ENCODE results near the gene SLC7A5. TPM values are rescaled to one million over a fixed set of nuclear protein-coding genes. Genes with fewer than 3 reads are reported as not detected.
A peak's percentile ranks its signal among the peaks of the same experiment; 100 is the strongest.
"Not testable (repeated sequence)": the region's sequence is repeated elsewhere in the genome, so short reads cannot be mapped to it uniquely, and the experiment has no call there.

The SLC7A5 gene
- total RNA-seq, 2 donors from 2014 or later, result 8.4 to 18.4 TPM

DNA sequence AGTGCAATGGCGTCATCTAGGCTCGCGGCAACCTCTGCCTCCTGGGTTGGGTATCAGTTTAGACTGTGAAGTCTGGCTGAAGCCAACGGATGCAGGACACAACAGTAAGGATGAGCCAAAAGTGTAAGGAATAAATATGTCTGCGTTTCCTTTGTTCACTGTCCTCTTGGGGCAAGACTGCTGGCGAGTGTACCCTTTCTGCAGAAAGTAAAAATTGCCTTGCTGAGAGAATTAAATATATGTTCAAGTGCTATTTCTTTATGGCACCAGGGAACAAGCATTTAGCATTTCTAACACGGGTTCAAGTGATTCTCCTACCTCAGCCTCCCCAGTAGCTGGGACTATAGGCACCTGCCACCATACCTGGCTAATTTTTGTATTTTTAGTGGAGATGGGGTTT, 51.9 kb downstream of the SLC7A5 start:
- ATAC-seq; intact Hi-C loops (cut with DNase I); DNase-seq: not testable (repeated sequence)

DNA sequence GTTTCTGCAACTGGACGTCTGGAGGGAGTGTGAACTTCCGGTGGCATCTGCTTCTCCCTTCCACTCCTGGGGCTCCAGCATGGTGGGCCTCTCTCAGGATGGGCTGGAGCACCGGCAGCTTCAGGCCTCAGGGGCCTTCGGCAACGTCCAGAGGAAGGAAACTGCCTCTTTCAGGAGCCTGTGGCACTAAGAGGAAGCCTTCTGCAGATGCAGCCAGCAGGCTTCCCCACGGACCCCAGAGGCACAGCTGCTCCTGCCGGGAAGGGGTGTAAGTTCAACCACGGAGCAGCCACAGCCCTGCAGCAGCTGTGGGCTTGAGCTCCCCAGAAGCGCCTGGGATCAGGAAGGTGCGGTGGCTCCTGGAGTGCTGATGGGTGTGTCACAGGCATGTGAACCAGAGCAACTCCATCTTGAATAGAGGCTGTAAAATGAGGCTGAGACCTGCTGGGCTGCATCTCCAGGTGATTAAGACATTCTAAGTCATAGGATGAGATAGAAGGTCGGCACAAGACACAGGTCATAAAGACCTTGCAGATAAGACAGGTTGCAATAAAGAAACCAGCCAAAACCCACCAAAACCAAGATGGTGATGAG, 52.7 kb downstream of the SLC7A5 start:
- intact Hi-C loops (cut with DNase I), result no loop called here
- DNase-seq (no peak), ATAC-seq (no peak)

DNA sequence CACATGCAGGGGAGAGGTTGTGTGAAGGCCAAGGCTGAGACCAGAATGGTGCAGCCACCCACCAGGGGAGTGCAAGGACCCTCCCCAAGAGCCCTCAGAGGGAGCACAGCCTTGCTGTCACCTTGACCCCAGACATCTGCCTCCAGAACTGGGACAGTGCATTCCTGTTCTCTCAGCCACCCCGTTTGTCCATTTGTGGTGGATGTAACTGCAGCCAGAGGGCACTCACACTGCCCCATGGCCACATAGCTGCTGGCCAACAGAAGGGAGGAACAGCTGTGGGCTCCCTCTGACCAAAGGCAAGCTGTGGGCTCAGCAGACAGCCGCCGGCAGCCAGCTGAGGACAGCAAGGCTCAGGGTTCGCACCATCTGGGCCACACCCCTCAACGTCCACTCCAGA, 53.7 kb downstream of the SLC7A5 start:
- intact Hi-C loops (cut with DNase I), result no loop called here
- DNase-seq (no peak), ATAC-seq (no peak)

DNA sequence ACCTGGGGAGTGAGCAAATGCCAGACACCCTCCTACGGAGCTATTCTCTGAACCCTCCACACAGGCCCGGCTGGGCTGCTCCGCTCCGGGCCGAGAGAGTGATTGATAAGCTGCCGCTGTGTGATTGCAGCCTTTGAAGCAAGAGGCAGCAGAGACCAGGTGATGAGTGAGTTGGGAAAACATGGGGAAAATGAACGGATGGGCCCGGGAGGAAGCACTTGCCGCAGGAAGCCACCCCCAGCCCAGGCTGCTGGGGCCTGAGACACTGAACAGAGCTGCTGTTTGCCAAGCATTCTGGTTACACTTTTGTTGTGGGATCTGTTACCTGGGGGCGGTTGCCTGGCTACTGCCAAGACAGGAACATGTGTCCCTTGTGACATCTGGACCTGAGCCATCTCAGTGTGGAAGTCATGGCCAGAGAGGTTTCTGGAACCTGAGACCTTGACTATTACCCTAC, 57.1 kb downstream of the SLC7A5 start:
- intact Hi-C loops (cut with DNase I), result no loop called here
- DNase-seq, result no peak
- no peak for ATAC-seq

DNA sequence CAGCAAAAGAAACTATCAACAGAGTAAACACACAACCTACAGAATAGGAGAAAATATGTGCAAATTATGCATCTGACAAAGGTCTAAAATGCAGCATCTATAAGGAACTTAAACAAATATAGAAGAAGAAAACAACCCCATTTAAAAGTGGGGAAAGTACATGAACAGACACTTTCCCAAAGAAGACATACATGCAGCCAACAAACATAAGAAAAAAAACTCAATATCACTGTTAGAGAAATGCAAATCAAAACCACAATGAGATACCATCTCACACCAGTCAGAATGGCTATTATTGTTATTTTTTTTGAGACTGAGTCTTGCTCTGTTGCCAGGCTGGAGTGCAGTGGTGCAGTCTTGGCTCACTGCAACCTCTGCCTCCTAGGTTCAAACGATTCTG, 57.9 kb downstream of the SLC7A5 start:
- DNase-seq; intact Hi-C loops (cut with DNase I): not testable (repeated sequence)

DNA sequence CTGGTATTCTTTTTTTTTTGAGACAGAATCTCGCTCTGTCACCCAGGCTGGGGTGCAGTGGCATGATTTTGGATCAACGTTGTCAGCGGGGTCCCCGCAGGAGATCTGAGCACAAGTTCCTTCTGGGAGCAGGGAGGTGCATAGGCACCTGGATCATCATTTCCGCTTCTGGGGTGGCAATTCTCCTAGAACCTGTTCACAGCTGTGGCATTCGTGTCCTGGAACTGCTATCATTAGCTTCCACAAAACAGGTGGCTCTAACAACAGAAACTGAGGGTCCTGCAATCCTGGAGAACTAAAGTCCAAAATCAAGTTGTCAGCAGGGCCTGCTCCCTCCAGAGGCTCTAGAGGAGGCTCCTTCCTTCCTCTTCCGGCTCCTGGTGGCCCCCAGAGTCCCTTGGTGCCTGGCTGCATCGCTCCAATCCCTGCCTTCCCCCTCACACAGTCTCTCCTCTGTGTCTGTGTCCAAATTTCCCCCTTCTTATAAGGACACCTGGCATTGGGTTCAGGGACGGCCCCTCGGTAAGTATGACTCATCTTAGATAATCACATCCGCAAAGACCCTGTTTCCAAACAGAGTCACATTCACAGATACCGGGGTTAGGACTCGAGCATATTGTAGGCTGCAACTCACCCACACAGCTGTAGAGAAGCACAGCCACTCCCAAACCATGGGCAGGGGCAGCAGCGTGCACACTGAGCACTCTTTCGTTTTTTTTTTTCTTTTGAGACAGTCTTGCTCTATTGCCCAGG, 60.0 kb downstream of the SLC7A5 start:
- intact Hi-C loops (cut with DNase I), result no loop called here
- DNase-seq, result no peak
- no peak for ATAC-seq

More for the DNA sequence above, 57.9 kb downstream of the SLC7A5 start:
- not testable (repeated sequence) for ATAC-seq

DNA sequence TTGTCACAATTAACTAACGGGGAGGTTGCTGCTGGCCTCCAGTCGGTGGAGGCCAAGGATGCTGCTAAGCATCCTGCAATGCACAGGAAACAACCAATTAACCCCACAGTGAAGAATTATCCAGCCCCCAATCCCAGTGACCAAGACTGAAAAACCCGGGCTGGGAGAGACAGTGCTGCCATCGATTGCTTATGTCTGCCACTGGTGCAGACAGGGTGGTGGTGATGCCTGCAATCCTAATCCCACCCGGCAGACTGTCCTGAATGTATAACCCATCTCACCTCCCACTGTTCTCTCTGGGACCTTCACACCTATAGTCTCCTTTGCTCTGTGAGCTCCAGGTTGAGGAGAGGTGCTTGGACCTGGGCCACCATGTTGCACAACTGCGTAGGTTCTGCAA, 61.2 kb downstream of the SLC7A5 start:
- intact Hi-C loops (cut with DNase I), result no loop called here
- no peak for DNase-seq

DNA sequence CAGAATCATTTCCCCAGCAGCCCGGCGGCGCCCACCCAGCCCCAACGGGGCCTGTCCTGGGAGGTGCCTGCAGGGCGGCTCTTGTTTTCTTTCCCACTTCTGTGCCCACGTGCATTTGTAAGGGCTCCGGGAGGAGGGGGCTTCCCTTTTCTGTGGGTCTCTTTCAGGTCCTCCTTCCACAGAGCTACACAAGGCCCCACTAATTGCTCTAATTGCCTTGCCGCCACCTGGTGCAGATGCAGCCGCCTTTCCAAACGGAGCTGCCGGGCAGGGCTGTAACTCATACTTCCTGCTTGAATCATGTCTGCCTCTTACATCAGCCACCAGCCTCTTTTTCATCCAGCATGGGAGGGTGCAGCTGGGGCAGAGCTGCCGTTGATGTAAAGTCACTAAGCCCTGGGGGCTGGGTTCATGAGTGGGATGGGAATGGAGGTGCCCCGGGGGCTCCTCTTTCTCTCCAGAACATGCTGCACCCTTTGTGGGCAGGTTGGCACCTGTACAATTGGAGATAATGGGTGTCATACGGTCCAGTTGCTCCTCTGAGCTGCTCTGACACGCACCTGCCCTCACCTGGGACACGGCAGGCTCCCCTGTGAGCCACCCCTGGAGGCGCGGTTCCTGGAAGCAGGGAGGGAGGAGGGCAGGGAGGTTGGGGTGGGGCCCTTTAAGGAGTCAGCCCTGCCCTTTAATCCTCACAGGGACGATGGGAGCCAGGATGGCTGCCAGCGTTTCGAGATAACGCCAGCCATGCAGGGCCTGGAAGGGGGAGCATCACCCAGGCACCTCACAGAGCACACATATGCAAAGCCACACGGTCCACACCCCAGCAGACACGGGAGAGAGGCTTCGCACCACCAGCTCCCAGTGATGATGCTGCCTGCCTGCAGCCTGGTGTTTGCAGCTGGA, 62.4 kb downstream of the SLC7A5 start:
- intact Hi-C loops (cut with DNase I), result no loop called here
- DNase-seq (peak; percentile 64), ATAC-seq (peak; percentile 88 to 90)

More for the DNA sequence above, 61.2 kb downstream of the SLC7A5 start:
- no peak for ATAC-seq

DNA sequence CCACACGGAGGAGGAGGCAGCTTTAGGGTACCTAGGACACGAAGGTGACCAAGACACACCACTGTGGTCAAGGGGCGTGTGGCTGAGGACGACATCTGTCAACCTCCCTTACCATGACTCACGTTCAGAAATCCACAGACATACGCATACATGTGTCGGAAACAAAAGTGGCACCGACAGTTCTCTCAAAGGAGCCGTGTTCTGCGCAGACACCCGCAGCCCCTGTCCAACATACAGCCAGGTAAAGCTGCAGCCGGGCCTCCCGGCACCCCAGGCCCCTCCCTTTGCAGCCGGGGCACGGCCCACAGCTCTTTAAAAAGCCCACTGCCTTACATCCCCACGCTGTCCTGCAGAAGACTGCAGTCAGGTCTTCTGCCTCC, 63.1 kb downstream of the SLC7A5 start:
- DNase-seq (no peak), ATAC-seq (peak; percentile 5 to 10)
- intact Hi-C loops (cut with DNase I), result no loop called here

DNA sequence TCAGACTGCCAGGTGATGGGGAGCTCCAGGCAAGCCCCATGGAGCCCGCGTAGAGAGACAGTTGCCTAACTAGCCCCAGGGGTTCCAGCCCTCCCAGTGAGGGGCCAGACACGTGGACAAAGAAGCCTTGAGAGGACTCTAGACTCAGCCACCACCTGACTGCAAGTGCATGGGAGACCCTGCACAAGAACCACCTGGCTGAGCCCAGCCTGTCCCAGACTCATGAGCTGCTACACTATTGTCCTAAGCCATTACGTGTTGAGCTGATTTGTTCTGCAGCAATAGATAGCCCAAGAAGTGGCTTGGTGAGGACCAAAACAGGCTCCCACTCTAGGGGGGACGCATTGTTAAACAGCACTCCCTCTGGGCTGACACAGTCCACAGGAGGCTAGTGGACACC, 65.9 kb downstream of the SLC7A5 start:
- intact Hi-C loops (cut with DNase I), result no loop called here
- no peak for ATAC-seq
- DNase-seq, result no peak

DNA sequence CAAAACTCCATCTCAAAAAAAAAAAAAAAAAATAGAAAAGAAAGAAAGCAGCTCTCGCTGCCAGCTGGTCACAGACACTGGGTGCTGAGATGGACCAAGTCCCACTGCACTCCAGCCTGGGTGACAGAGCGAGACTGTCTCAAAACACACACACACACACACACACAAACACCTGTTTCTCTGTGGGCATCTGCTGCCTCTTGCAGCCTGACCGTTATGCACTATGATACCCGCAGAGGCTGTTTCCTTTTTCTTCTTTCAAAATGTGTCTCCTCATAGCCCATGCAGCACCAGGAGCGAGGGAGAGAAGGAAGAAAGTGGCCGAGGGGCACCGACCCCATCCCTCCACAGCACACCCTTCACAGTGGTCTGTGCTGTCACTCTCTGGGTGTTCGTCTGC, 66.6 kb downstream of the SLC7A5 start:
- DNase-seq, result no peak
- no peak for ATAC-seq
- intact Hi-C loops (cut with DNase I), result no loop called here

DNA sequence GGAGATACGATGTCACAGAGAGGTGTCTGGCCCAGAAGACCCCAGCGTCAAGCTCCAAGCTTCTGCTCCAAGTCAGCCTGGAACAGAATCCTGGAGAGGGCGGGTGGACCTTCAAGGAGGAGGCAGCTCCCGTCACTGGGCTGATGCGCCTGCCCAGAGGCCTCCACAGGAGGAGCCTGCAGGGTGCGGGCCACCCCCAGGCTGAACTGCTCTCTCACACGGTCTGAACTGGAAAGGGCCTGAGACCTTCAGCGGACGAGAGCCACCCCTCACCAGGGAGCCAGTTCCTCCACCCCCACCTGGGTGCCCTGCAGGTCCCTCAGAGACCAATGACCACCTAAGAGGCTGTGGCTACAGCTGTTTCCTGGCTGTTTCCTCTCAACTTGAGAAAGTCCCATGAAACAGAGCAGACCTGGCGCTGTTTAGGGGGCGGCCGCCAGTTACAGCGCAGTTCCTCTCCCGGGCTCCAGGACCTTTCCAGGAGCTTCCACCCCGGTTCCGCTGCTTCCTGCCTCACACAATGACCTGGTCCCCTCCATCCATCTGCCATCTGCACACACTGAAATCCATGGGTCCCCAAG, 67.5 kb downstream of the SLC7A5 start:
- intact Hi-C loops (cut with DNase I), result no loop called here
- no peak for ATAC-seq
- DNase-seq, result no peak

DNA sequence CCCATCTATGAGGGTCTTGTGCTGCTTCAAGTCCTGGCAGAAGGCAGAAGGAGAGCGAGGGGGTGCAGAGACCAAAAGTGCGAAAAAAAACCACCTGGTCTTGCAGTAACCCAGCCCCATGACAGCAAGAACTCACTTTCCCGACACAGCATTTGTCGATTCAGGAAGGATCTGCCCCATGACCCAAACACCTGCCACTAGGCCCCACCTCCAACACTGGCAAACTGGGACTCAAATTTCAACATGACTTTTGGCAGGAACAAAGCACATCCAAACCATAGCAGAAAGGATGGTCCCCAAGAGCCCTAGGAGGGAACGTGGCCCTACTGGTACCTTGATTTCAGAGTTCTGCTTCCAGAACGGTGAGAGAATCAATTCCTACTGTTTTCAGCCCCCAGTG, 68.8 kb downstream of the SLC7A5 start:
- no peak for ATAC-seq
- intact Hi-C loops (cut with DNase I), result no loop called here
- no peak for DNase-seq

DNA sequence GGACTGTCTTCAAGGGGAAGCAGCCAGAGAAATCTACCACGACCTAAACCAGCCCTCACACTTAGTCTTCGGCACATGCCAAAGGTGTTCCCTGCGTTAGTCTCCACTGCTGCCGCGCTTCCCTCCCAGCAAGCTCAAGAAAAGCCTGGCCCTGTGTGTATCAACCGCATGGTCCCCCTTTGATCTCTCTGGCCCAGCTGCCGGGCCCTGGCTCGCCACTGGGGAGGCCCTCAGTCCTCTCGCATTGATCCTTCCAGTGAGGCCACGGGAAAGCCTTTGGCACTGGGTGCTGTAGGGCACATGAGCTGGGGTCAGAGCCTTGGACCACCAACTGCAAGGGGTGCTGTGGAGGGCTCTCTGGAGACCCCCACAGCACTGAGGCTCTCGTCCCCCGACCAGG, 74.0 kb downstream of the SLC7A5 start:
- ATAC-seq, result no peak
- DNase-seq, result no peak
- intact Hi-C loops (cut with DNase I), result no loop called here

DNA sequence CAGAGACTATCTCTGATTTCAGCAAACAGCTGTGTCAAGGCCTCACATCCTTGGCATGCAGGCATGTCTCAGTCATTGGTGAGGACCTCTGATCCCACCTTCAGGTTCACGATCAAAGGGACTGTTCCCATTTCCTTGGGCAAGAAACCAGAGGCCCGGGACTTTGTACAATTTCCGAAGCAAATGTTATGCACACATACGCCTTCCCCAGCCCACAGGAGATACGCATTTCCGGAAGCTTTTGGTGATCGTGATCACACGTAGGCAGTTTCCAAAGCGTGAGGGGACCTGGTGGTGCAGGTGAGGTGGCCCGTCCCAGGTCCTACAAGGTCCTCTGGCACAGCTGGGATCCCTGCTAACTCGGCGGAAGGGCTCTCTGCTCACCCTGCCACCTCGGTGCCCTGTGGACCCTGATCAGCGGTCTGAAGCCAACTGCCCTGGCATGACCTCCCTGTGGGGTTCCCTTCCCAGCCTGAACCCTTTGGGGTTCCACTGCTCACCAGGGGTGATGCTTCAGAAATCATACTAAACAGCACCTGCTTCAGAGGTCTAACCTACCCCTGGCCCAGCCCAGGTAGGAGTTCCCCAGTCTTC, 74.7 kb downstream of the SLC7A5 start:
- intact Hi-C loops (cut with DNase I), result no loop called here
- ATAC-seq (no peak), DNase-seq (no peak)

DNA sequence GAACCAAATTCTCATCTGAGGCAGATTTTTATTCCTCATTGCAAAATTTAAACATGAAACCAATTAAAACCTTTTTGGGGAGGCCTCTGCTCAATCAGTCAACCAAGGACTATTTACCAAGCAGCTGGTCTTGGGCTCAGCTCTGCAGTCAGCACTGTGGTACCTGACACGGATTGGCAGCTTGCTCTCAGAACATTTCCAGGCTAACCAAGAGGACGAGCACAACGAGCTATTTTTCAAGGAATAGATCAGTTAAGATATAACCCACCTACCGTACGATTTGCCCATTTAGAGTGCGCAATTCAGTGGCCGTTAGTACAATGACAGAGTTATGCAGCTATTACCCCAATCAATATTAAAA, 77.1 kb downstream of the SLC7A5 start:
- ATAC-seq, result no peak
- DNase-seq, result no peak
- intact Hi-C loops (cut with DNase I), result no loop called here

DNA sequence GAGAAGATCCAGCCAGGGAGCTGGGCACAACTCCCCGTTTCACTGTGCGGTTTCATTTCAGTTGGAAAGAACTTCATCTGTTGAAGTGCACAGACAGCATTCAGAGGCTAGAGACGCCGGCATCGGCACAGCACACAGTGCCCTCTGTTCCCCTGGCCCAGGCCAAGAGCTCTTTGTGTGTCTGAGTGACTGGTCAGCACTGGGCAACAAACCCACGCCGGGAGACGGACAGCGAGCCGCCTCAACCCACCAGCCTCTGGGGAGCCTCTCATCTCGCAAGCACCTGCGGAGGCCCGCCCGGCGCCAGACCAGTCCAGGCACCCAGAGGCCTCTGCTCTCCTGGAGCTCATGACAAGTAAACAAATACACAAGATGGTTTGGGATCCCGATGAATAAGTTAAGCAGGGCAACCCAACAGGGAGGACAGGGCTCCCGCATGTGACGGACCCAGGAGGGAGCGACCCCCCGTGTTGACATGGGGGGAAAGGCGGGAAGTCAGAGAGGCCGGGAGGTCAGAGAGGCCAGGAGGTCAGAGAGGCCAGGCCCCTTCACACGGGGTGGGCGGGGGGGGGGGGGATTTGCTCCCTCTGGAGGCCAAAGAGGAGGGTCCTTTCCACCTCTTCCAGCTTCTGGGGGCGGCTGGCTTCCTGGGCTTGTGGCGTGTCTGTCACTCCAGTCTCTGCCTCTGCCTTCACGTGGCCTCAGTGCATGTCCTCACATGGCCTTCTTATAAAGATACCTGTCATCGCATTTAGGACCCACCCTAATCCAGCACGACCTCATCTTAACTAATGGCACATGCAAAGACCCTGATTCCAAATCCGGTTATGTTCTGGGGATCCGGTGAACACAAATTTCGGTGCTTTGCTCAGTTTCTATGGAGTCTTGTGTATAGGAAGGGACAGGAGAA, 77.8 kb downstream of the SLC7A5 start:
- intact Hi-C loops (cut with DNase I), result no loop called here
- DNase-seq (no peak), ATAC-seq (peak in 1 of 2 donors; percentile 22)

All from left cardiac atrium (tissue), 4 donors.